GM18507 (cell line): ENCODE measurements around the gene MPI.
"Not testable (repeated sequence)": the region's sequence is repeated elsewhere in the genome, so short reads cannot be mapped to it uniquely, and the experiment has no call there.

Experiments used
- DNase-seq: peaks from one replicate; pipeline ENCODE4 v3.0.0; 2011; ENCODE audit warnings: low read depth; ENCODE audit not compliant: insufficient read length; ENCODE audit errors: extremely low spot score
- FAIRE-seq: peaks from 2 replicates; lab custom pipeline; 2011; peaks lifted over from hg19 to GRCh38; lab: Jason Lieb, UNC

Gene MPI

GRCh38 chr15:74887537-74888193, 2.2 kb upstream of the MPI start:
- not testable (repeated sequence) for FAIRE-seq, DNase-seq

GRCh38 chr15:74888716-74889115, 1.1 kb upstream of the MPI start:
- FAIRE-seq (no peak), DNase-seq (no peak)

- no peak for FAIRE-seq
- DNase-seq, result no peak
These were observed 406 bp upstream of the MPI start for GRCh38 chr15:74889390-74889882.

DNA sequence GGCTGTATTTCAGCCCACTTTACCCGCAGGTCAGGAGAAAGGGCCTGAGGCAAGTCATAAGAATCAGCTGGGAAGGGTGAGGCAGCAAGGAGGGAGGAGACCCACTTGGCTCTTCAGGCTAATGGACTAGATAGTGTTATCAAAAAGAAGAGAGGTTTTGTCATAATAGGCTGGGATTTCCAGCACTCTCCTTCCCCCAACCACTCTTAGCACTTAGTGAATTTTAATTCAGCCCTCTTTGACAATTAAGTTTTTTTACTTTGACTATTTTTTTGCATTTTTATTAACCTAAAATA, 771 bp downstream of the MPI start:
- FAIRE-seq (no peak), DNase-seq (no peak)

DNA sequence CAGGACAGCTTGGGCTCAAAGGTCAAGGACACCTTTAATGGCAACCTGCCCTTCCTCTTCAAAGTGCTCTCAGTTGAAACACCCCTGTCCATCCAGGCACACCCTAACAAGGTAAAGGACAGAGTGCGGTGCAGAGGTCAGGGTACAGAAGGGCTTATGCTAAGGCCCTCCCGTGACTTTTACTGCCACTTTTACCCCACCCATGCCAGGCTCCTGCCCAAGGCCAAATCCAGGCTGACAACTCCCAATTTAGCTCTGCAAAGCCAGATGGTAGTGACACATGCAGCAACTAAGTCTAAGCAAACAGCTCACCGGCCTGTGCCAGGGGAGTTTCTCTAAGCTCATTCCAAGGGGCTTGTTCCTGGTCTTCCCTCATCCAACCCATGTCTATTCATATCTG, 1.6 kb downstream of the MPI start:
- FAIRE-seq (no peak), DNase-seq (no peak)

- DNase-seq (no peak), FAIRE-seq (no peak)
These were observed 2.5 kb downstream of the MPI start for GRCh38 chr15:74892313-74892712.

DNA sequence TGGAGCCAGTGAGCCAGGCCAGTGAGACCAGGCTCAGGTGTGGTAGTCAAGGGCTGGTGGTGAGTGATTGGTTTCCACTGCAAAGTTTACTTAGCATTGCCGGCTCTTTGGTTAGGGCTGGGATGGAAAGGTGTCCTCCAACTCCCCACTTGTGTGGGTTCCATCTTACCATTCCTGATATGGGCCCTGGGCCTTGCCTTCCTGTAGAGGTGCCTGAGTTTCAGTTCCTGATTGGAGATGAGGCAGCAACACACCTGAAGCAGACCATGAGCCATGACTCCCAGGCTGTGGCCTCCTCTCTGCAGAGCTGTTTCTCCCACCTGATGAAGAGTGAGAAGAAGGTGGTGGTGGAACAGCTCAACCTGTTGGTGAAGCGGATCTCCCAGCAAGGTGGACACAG, 3.1 kb downstream of the MPI start:
- DNase-seq (no peak), FAIRE-seq (no peak)

GRCh38 chr15:74893627-74894026, 3.8 kb downstream of the MPI start:
- FAIRE-seq (no peak), DNase-seq (no peak)

DNA sequence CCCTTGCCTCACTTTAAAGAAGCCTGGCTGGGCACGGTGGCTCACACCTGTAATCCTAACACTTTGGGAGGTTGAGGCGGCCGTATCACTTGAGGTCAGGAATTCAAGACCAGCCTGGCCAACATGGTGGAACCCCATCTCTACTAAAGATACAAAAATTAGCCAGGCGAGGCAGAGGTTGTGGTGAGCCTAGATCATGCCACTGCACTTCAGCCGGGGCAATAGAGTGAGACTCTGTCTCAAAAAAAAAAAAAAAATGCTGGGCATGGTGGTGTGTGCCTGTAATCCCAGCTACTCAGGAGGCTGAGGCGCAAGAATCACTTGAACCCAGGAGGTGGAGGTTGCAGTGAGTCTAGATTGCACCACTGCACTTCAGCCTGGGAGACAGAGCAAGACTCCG, 4.5 kb downstream of the MPI start:
- FAIRE-seq, result not testable (repeated sequence)

GRCh38 chr15:74895830-74896229, 6.0 kb downstream of the MPI start:
- FAIRE-seq (no peak), DNase-seq (no peak)

More for the DNA sequence above, 4.5 kb downstream of the MPI start:
- not testable (repeated sequence) for DNase-seq

DNA sequence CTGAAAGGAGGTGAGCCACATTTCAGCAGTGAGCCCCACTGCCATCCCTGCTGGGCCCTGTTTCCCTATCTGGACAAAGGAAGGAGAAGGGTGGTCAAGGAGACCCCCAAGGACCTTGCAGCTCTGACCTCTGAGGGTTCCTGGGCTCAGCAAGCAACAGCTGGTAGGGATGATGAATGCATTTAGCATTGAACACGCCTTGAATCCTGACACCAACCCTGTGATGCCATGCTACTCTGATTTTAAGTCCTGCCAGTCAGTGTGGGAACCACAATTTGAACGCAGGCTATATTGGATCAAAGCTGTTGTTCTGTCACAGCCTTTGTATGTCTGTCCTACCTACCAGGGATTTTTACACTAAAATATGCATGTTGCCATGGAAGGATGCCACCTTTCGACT, 6.5 kb downstream of the MPI start:
- DNase-seq (no peak), FAIRE-seq (no peak)

DNA sequence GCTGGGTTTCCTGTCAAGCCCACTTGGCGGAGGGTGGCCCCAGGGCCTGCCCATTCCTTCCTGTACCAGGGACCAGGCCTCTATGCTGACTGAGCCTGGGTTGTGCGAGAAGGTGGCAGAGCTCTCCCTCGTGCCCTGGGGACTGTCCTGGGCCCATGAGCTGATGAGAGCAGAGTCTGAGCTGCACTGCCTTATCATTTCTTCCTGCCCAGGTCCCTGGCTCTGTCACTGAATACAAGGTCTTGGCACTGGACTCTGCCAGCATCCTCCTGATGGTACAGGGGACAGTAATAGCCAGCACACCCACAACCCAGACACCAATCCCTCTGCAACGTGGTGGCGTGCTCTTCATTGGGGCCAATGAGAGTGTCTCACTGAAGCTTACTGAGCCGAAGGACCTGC, 7.5 kb downstream of the MPI start:
- FAIRE-seq (no peak), DNase-seq (no peak)

- FAIRE-seq (peak; percentile 72), DNase-seq (peak; percentile 43)
These were observed 11.8 kb downstream of the MPI start for GRCh38 chr15:74901612-74902063.

- FAIRE-seq (no peak), DNase-seq (no peak)
These were observed 12.6 kb downstream of the MPI start for GRCh38 chr15:74902295-74903075.

- no peak for DNase-seq
- FAIRE-seq, result no peak
These were observed 13.8 kb downstream of the MPI start for GRCh38 chr15:74903676-74904075.

DNA sequence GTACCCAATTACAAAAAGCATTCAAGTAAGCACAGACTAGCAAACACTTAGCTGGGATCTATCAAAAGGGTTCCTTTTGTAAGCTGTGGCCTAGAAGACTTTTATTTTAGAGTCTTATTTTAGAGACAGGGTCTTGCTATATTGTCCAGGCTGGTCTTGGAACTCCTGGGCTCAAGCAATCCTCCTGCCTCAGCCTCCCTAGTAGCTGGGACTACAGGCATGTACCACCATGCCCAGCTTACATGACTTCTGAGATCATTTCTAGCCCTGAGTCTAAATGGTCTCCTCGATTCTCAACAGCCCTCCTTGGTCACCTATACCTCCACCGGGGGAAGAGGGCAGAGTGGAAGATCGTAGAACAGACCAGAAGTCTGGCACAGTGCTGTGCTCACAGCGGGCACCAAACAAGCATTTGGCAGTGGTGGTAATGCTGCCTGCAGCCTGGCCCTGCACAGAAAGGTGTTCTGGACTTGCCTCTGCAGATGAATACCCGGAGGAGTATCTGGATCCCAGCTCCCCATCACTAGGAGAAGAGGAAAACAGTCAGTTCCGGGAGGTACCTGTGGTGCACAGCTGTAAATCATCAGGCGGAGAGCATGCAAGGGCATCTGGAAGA, 14.5 kb downstream of the MPI start:
- no peak for FAIRE-seq
- DNase-seq, result no peak

DNA sequence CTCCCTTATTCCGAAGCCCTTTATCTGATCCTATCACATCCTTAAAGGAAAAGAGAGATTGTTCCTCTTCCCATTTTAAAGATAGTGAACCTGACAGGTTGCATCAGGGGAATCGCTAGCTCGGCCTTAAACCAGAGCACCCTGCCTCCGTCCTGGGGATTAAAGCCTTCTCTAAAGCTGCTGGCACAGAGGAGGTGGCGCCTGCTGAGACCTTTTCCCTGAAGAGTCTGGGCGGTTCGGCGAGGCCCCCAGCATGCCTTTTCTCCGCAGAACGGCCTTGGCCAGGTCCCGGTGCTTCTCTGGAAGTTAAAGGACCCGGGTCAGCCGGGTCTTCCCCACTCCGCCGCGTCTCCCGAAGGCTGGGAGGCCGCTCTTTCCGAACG, 16.2 kb downstream of the MPI start:
- FAIRE-seq (no peak), DNase-seq (no peak)

DNA sequence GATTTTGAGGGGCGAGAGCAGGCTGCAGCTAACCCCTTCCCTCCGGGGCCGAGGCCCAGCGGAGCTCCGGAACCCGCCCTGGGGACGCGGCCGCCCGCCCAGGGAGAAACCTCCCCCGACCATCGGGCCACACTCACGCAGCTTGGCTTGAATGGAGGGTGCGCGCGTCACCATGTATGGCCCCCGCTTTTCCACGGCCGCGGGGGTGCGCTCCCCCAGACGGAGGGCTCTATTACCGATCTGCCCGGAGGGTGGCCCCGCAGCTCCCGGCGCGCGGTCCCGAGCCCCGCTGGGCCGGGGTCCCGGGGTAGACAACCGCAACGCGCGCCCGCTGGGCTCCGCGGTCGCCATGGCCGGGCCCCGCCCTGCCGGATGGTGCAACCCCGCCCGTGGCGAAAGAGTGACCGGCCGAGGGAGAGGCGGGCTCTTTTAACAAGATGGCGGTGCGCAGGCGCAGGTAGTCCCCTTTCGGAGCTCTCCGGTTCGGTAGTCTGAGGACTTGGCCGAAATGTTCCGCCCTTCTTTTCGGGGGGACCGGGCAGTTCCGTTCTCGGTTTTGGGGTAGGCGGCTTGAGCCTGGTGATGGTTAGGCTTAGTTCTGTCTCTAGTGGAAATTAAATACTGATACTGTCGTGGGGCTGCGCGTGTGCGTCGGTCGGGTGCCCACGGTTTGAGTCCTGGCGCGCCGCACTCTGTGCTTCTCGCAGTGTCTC, 16.8 kb downstream of the MPI start, which contains the start of gene FAM219B:
TSS of gene FAM219B (minus strand) at position 402 of the 713 bp plus-strand sequence. CDS start at position 351, 51 bp downstream.
- FAIRE-seq, result peak; percentile 83
- DNase-seq, result peak; percentile 92

- FAIRE-seq (no peak), DNase-seq (no peak)
These were observed 17.5 kb downstream of the MPI start for GRCh38 chr15:74907163-74907870.
